Stimulated activated CD4-positive, alpha-beta T cell treated with anti-CD3 and anti-CD28 coated beads, Interleukin-15, amount 100 ng/mL, for 48 hours (primary cell): ENCODE data around the gene GGNBP2.

Experiments
- DNase-seq, 2 donors: peaks; one replicate each; pipeline ENCODE4 v3.0.0-alpha.2; 2020; ENCODE audit warnings: low read depth in 2 of 2

The GGNBP2 gene

DNA sequence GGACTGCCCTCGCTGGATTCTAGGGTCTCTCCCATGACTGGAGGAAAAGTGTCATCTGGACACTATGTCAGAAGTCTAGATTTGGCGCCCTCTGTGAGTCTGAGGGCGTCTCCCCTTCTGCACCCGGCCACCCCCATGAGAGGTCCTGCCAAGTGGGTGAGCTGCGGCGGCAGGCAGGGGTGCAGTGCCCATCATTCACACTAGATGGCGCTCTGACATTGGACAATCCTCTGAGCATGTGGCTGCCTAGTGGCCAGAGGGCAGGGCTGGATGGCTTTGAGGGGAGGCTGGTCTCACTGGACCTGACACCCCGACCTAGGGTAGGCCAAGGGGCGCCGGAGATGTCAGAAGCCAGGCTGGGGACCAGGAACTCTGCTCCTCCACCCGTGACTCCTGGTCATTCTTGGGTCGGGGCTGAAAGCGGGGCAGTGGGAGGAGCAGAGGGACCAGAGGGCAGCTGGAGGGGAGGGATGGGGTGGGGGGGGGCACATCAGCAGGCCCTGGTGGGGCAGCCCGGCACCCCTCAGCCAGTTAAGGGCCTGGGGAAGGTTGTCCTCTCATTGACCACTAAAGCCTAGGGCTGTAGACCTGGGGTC, 84.6 kb downstream of the GGNBP2 start:
- DNase-seq = peak; percentile 48 to 74

GRCh38 chr17:36629970-36630502, 85.3 kb downstream of the GGNBP2 start:
- DNase-seq = no peak

DNA sequence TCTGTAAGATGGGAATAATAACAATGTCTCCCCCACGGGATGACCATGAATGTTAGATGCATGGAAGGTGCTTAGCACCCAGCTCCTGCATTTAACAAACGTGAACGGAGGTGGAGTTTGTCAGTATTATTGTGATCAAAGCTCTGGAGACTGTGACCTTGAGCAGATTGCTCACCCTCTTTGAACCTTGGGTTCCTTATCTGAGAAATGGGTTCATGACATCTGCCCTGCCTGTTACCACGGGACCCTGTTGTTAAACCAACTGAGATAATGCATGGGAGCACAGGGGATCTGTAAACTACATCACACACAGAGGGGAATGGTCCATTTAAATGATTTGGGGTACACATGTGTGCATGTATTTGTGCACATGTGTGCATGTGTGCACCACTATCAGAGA, 86.3 kb downstream of the GGNBP2 start:
- DNase-seq = no peak

DNA sequence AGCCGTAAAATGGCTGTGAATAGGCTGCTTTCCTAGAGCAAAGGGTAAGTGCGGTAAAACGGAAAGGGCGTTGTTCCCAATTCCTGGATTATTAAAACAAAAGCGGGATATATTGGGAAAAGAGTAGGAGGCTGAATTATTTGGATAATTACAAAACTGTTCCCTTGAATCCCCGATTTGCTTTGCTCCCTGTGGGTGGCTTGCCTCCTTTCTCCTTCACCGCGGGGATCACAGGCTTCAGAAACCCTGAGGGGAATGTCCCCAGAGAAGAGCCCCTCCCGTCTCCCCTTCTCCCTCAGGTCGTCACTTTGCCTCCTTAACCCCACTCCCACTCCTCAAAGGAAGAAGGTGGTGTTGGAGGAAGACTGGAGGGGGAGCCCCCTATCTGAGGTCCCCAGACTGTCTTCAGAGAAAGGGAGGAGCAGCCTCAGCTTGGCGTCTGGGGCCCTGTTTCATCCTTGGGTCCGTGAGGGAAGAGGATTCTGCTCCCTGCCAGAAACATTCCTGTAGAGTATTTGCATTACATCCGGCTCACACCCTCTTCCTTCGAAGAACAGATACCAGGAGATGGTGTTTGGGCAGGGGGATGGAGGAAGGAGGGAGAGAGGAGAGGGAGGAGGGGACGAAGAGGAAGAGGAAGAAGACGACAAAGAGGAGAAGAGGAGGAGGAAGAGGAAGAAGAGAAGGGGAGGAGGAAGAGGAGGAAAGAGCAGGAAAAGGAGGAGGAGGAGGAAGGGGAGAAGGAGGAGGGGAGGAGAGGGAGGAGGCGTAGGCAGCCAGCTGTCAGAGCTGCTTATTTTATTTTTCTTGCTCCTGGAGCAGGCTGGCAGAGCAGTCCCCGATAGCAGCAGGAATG, 88.4 kb downstream of the GGNBP2 start:
- DNase-seq = no peak
